GM12878 (cell line): ENCODE results near the gene NFILZ.
A peak's percentile ranks its signal among the peaks of the same experiment; 100 is the strongest.

Experiments
- CBFB ChIP-seq: IDR thresholded peaks from 2 replicates; pipeline ENCODE4 v1.6.1; 2016; ENCODE audit warnings: antibody characterized with exemption, low read depth
- CTCF ChIP-seq, 3 experiments: IDR thresholded peaks in 2 of 3; conservative IDR thresholded peaks in 1 of 3; 2 replicates each; pipeline ENCODE4 v1.5.1; 2011; ENCODE audit warnings: low read depth in 3 of 3, low read length in 3 of 3, mild to moderate bottlenecking in 3 of 3, control low read depth in 2 of 3, moderate library complexity in 2 of 3, inconsistent platforms in 1 of 3, mixed read lengths in 1 of 3; ENCODE audit not compliant: control insufficient read depth in 2 of 3, insufficient read depth in 1 of 3; ENCODE audit errors: extremely low read depth in 1 of 3
- EP300 ChIP-seq, 2 experiments: fragments of 150-350 bp in 1 of 2; IDR thresholded peaks; 2 replicates each; pipeline ENCODE4 v1.6.1; 2011 to 2012; ENCODE audit warnings: low read depth in 2 of 2, low read length in 2 of 2, borderline replicate concordance in 1 of 2, improper control_type of control experiment in 1 of 2, inconsistent platforms in 1 of 2; ENCODE audit not compliant: control insufficient read depth in 1 of 2
- HDAC2 ChIP-seq: fragments of 200-600 bp; sonication (generic); IDR thresholded peaks from 2 replicates; pipeline ENCODE4 v1.6.1; 2017
- KDM1A ChIP-seq: fragments of 200-600 bp; sonication (generic); IDR thresholded peaks from 2 replicates; pipeline ENCODE4 v1.6.1; 2016; ENCODE audit warnings: borderline replicate concordance
- NBN ChIP-seq: fragments of 450-650 bp; IDR thresholded peaks from 2 replicates; pipeline ENCODE4 v1.6.1; 2016
- NFIC ChIP-seq: IDR thresholded peaks from 2 replicates; pipeline ENCODE4 v1.6.1; 2012; ENCODE audit warnings: low read depth, mild to moderate bottlenecking, inconsistent platforms, low read length, moderate library complexity
- RFX5 ChIP-seq: IDR thresholded peaks from 2 replicates; pipeline ENCODE4 v1.6.1; 2011; ENCODE audit warnings: low read depth, low read length, improper control_type of control experiment
- SP1 ChIP-seq: IDR thresholded peaks from one replicate; pipeline ENCODE4 v1.6.1; 2011; ENCODE audit warnings: low read depth, low read length
- TF ChIP-seq, protein P1 (sequence below): IDR thresholded peaks from 2 replicates; pipeline ENCODE4 v1.6.1; 2011; ENCODE audit warnings: borderline replicate concordance, low read depth, mild to moderate bottlenecking, moderate library complexity, mixed read lengths, low read length; ENCODE audit not compliant: insufficient read depth; ENCODE audit errors: extremely low read length

DNA sequence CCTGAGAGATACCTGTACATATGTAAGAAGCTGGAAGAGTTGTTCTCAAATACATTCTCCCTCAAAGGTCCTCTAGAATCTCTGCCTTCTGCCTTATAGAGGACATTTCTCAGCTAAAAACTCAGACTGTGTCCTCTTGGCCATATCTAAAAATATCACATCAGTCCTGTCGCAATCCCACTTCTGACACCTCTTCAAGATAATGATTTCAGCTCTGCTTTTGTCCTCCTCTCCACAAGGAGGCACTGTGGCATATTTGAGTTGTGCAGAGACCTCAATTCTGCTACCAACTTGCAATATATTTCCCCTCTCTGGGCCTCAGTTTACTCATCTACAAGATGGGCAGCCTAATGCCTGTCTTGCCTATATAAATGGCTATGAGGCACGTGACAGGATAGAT lies 36.5 kb upstream of the NFILZ start:
- TF ChIP-seq, protein P1, sequence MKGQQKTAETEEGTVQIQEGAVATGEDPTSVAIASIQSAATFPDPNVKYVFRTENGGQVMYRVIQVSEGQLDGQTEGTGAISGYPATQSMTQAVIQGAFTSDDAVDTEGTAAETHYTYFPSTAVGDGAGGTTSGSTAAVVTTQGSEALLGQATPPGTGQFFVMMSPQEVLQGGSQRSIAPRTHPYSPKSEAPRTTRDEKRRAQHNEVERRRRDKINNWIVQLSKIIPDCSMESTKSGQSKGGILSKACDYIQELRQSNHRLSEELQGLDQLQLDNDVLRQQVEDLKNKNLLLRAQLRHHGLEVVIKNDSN = no peak
- TF ChIP-seq HDAC2 = no peak
- TF ChIP-seq EP300 (IDR thresholded peaks at IDR 0.05; ENCODE audit: borderline replicate concordance in 1 of 2, control insufficient read depth in 1 of 2, low read depth in 2 of 2, low read length in 2 of 2) = no peak
- TF ChIP-seq KDM1A = no peak
- no peak for TF ChIP-seq SP1
- TF ChIP-seq NBN = no peak
- 0 out of 6 replicates have a peak, but pooled peaks of 1 of the 3 experiments have one; percentile 3 for TF ChIP-seq CTCF (IDR thresholded peaks at IDR 0.05 in 2 of 3, conservative IDR thresholded peaks at IDR 0.05 in 1 of 3; ENCODE audit: control insufficient read depth in 2 of 3, extremely low read depth in 1 of 3, insufficient read depth in 1 of 3, low read depth in 3 of 3, low read length in 3 of 3)
- TF ChIP-seq NFIC = no peak
- TF ChIP-seq CBFB = no peak
- TF ChIP-seq RFX5 = no peak
